Activated CD4-positive, alpha-beta memory T cell treated with anti-CD3 and anti-CD28 coated beads for 36 hours (primary cell): Measurements from ENCODE around the gene TAOK1. TPM values are rescaled to one million over a fixed set of nuclear protein-coding genes. Genes with fewer than 3 reads are reported as not detected.
A peak's percentile ranks its signal among the peaks of the same experiment; 100 is the strongest.

Experiments used
- CTCF ChIA-PET: fragments of 350-600 bp; sonication (Branson Sonifier 250); formaldehyde crosslinking; loops from one replicate; lab custom pipeline; 2021; ENCODE audit warnings: antibody characterized with exemption, inconsistent platforms; lab: Charles Lee
- POLR2A ChIA-PET: fragments of 350-600 bp; sonication (Branson Sonifier 250); formaldehyde crosslinking; loops from one replicate; lab custom pipeline; 2021; ENCODE audit warnings: antibody characterized with exemption; lab: Charles Lee
- DNase-seq: peaks from one replicate; pipeline ENCODE4 v3.0.0-alpha.2; 2020
- H3K27ac Mint-ChIP-seq: one replicate; pipeline ENCODE4 v1.8.0; 2021; ENCODE audit warnings: mixed read lengths
- H3K27me3 Mint-ChIP-seq: one replicate; pipeline ENCODE4 v1.8.0; 2021; ENCODE audit warnings: mixed read lengths
- H3K36me3 Mint-ChIP-seq: one replicate; pipeline ENCODE4 v1.8.0; 2021; ENCODE audit warnings: mixed read lengths
- H3K4me1 Mint-ChIP-seq: one replicate; pipeline ENCODE4 v1.8.0; 2021; ENCODE audit warnings: low read depth, mixed read lengths
- H3K4me3 Mint-ChIP-seq: one replicate; pipeline ENCODE4 v1.8.0; 2021; ENCODE audit warnings: mild to moderate bottlenecking, mixed read lengths
- H3K9me3 Mint-ChIP-seq: one replicate; pipeline ENCODE4 v1.8.0; 2021; ENCODE audit warnings: mixed read lengths
- intact Hi-C: fragments of 100-400 bp; cut with micrococcal nuclease; formaldehyde crosslinking; loops from one replicate; pipeline ENCODE4 v1.15.1; 2023
- total RNA-seq, 2 experiments: library from RNA; stranded (reverse); gene quantifications; one replicate each; pipeline ENCODE4 v1.2.3, GENCODE V29; 2021

Gene TAOK1
- total RNA-seq, 2 experiments from 2014 or later: 29.8 to 34.3 TPM

GRCh38 chr17:29581583-29582253 lies 191.6 kb downstream of the TAOK1 start:
- POLR2A ChIA-PET: interaction anchor here (0.7 to 1.0 kb wide), 3 partner anchors 9 to 36 kb away, joined by 3 to 5 read pairs (median 3); no protein-coding TSS in a partner anchor
- H3K4me1 Mint-ChIP-seq: peaks cover 28% of the 10 kb centered on the region
- no peak overlapping the region for H3K27ac Mint-ChIP-seq
- CTCF ChIA-PET: interaction anchor here (0.9 to 6.9 kb wide), 8 partner anchors 10 to 439 kb away, joined by 3 to 98 read pairs (median 4); partner anchors contain the start of gene ANKRD13B
- intact Hi-C loops: loop anchor here (10.0 kb wide), 1 partner anchor 353 kb away; the partner anchor contains the start of gene SSH2
- H3K36me3 Mint-ChIP-seq: peaks cover 11% of the 10 kb centered on the region
- no peaks in the 10 kb centered on the region for H3K27me3 Mint-ChIP-seq
- H3K9me3 Mint-ChIP-seq: no peaks in the 10 kb centered on the region
- no peak overlapping the region for H3K4me3 Mint-ChIP-seq
- DNase-seq: no peak

GRCh38 chr17:29582254-29582765 lies 192.1 kb downstream of the TAOK1 start:
- no peak overlapping the region for H3K27ac Mint-ChIP-seq

GRCh38 chr17:29582772-29583171 lies 192.6 kb downstream of the TAOK1 start:
- ChIA-PET POLR2A (interaction anchor here (1.2 to 1.5 kb wide), 2 partner anchors 10 to 34 kb away, joined by 4 to 5 read pairs; partner anchors contain the start of gene ANKRD13B), CTCF (interaction anchor here (1.0 to 6.7 kb wide), 4 partner anchors 9 to 213 kb away, joined by 3 to 98 read pairs (median 7); partner anchors contain the start of gene ANKRD13B)
- intact Hi-C loops: loop anchor here (10.0 kb wide), 1 partner anchor 352 kb away; the partner anchor contains the start of gene SSH2
- peaks cover 11% of the 10 kb centered on the region for H3K36me3 Mint-ChIP-seq
- no peaks in the 10 kb centered on the region for H3K9me3 Mint-ChIP-seq
- no peak overlapping the region for H3K27ac Mint-ChIP-seq
- no peak overlapping the region for H3K4me3 Mint-ChIP-seq
- H3K4me1 Mint-ChIP-seq: peaks cover 39% of the 10 kb centered on the region
- DNase-seq: no peak
- no peaks in the 10 kb centered on the region for H3K27me3 Mint-ChIP-seq

More at GRCh38 chr17:29582254-29582765, 192.1 kb downstream of the TAOK1 start:
- ChIA-PET POLR2A (interaction anchor here (0.7 to 1.5 kb wide), 3 partner anchors 11 to 34 kb away, joined by 3 to 5 read pairs (median 4); partner anchors contain the start of gene ANKRD13B), CTCF (interaction anchor here (1.0 to 6.9 kb wide), 7 partner anchors 9 to 213 kb away, joined by 3 to 98 read pairs (median 3); partner anchors contain the start of gene ANKRD13B)
- Mint-ChIP-seq H3K4me3 (no peak overlapping the region), H3K36me3 (peaks cover 11% of the 10 kb centered on the region), H3K4me1 (peaks cover 34% of the 10 kb centered on the region), H3K27me3 (no peaks in the 10 kb centered on the region), H3K9me3 (no peaks in the 10 kb centered on the region)
- no peak for DNase-seq
- intact Hi-C loops: loop anchor here (10.0 kb wide), 1 partner anchor 352 kb away; the partner anchor contains the start of gene SSH2

GRCh38 chr17:29583324-29584248 lies 193.4 kb downstream of the TAOK1 start:
- ChIA-PET CTCF (interaction anchor here (1.0 to 6.7 kb wide), 3 partner anchors 8 to 32 kb away, joined by 3 to 98 read pairs (median 11); partner anchors contain the start of gene ANKRD13B), POLR2A (interaction anchor here (1.2 to 1.5 kb wide), 2 partner anchors 9 to 33 kb away, joined by 4 to 5 read pairs; partner anchors contain the start of gene ANKRD13B)
- Mint-ChIP-seq H3K27ac (no peak overlapping the region), H3K4me3 (no peak overlapping the region), H3K4me1 (peaks cover 44% of the 10 kb centered on the region), H3K27me3 (no peaks in the 10 kb centered on the region), H3K36me3 (peaks cover 13% of the 10 kb centered on the region), H3K9me3 (no peaks in the 10 kb centered on the region)
- intact Hi-C loops: loop anchor here (10.0 kb wide), 1 partner anchor 351 kb away; the partner anchor contains the start of gene SSH2
- DNase-seq: no peak

GRCh38 chr17:29584452-29585079 lies 194.4 kb downstream of the TAOK1 start:
- no peak for DNase-seq
- Mint-ChIP-seq H3K27me3 (no peaks in the 10 kb centered on the region), H3K4me1 (peaks cover 44% of the 10 kb centered on the region), H3K4me3 (no peak overlapping the region), H3K36me3 (peaks cover 13% of the 10 kb centered on the region), H3K27ac (peak overlapping the region; percentile 60), H3K9me3 (no peaks in the 10 kb centered on the region)
- CTCF ChIA-PET: interaction anchor here (1.9 to 6.7 kb wide), 2 partner anchors 12 to 31 kb away, joined by 6 to 98 read pairs; no protein-coding TSS in a partner anchor
- intact Hi-C loops: loop anchor here (10.0 kb wide), 1 partner anchor 350 kb away; the partner anchor contains the start of gene SSH2
- POLR2A ChIA-PET: no interaction called here

GRCh38 chr17:29585080-29585751 lies 195.1 kb downstream of the TAOK1 start:
- ChIA-PET POLR2A (interaction anchor here (0.7 to 4.1 kb wide), 2 partner anchors 8 to 17 kb away, joined by 3 to 21 read pairs; partner anchors contain the start of genes ABHD15 and TP53I13), CTCF (interaction anchor here (0.7 to 2.0 kb wide), 4 partner anchors 12 to 215 kb away, joined by 3 to 11 read pairs (median 6); no protein-coding TSS in a partner anchor)
- Mint-ChIP-seq H3K36me3 (peaks cover 9% of the 10 kb centered on the region), H3K9me3 (no peaks in the 10 kb centered on the region), H3K4me3 (peak overlapping the region; percentile 26), H3K27me3 (no peaks in the 10 kb centered on the region), H3K27ac (peak overlapping the region; percentile 77), H3K4me1 (peaks cover 48% of the 10 kb centered on the region)
- peak; percentile 42 for DNase-seq
- intact Hi-C loops: loop anchor here (10.0 kb wide), 1 partner anchor 350 kb away; the partner anchor contains the start of gene SSH2

GRCh38 chr17:29586676-29587469 lies 196.7 kb downstream of the TAOK1 start:
- intact Hi-C loops: loop anchor here (10.0 kb wide), 1 partner anchor 348 kb away; the partner anchor contains the start of gene SSH2
- ChIA-PET CTCF (interaction anchor here (1.2 to 2.2 kb wide), 8 partner anchors 7 to 344 kb away, joined by 3 to 21 read pairs (median 5); no protein-coding TSS in a partner anchor), POLR2A (interaction anchor here (1.0 to 4.1 kb wide), 4 partner anchors 10 to 30 kb away, joined by 3 to 21 read pairs (median 6); partner anchors contain the start of genes ABHD15 and TP53I13)
- Mint-ChIP-seq H3K4me3 (peak overlapping the region; percentile 35), H3K9me3 (no peaks in the 10 kb centered on the region), H3K27me3 (no peaks in the 10 kb centered on the region), H3K36me3 (peaks cover 6% of the 10 kb centered on the region), H3K4me1 (peaks cover 59% of the 10 kb centered on the region), H3K27ac (no peak overlapping the region)
- no peak for DNase-seq

- intact Hi-C loops: loop anchor here (10.0 kb wide), 1 partner anchor 347 kb away; the partner anchor contains the start of gene SSH2
- Mint-ChIP-seq H3K4me3 (peak overlapping the region; percentile 94), H3K4me1 (peaks cover 66% of the 10 kb centered on the region), H3K27ac (peak overlapping the region; percentile 38), H3K9me3 (no peaks in the 10 kb centered on the region), H3K27me3 (no peaks in the 10 kb centered on the region), H3K36me3 (peaks cover 2% of the 10 kb centered on the region)
- CTCF ChIA-PET: interaction anchor here (1.2 to 2.2 kb wide), 8 partner anchors 8 to 343 kb away, joined by 3 to 21 read pairs (median 8); partner anchors contain the start of genes ABHD15 and TP53I13
- DNase-seq: no peak
- POLR2A ChIA-PET: interaction anchor here (0.6 to 4.1 kb wide), 8 partner anchors 10 to 1542 kb away, joined by 3 to 21 read pairs (median 4); partner anchors contain the start of genes ABHD15 and TP53I13
Measured at GRCh38 chr17:29587591-29587990, 197.4 kb downstream of the TAOK1 start.

- peaks cover 2% of the 10 kb centered on the region for H3K36me3 Mint-ChIP-seq
- no peak for DNase-seq
- H3K4me1 Mint-ChIP-seq: peaks cover 70% of the 10 kb centered on the region
- ChIA-PET CTCF (interaction anchor here (1.2 to 2.2 kb wide), 9 partner anchors 8 to 343 kb away, joined by 3 to 21 read pairs (median 5); partner anchors contain the start of genes ABHD15 and TP53I13), POLR2A (interaction anchor here (0.6 to 4.1 kb wide), 8 partner anchors 11 to 1542 kb away, joined by 3 to 21 read pairs (median 4); partner anchors contain the start of genes ABHD15 and TP53I13)
- H3K27me3 Mint-ChIP-seq: no peaks in the 10 kb centered on the region
- intact Hi-C loops: loop anchor here (10.0 kb wide), 1 partner anchor 347 kb away; the partner anchor contains the start of gene SSH2
- H3K9me3 Mint-ChIP-seq: no peaks in the 10 kb centered on the region
- H3K4me3 Mint-ChIP-seq: peak overlapping the region; percentile 94
- H3K27ac Mint-ChIP-seq: peak overlapping the region; percentile 86
Measured at GRCh38 chr17:29588017-29588561, 197.9 kb downstream of the TAOK1 start.
